Hepatocyte (in vitro differentiated cells): ENCODE measurements around the gene PDZD11.

ENCODE experiments used
- EZH2 ChIP-seq: fragments of 200-600 bp; sonication (generic); IDR thresholded peaks from 2 replicates; pipeline ENCODE4 v1.6.1; 2016; ENCODE audit warnings: antibody characterized with exemption, mild to moderate bottlenecking, borderline replicate concordance
- TF ChIP-seq, protein P1 (sequence below): fragments of 200-600 bp; sonication (generic); IDR thresholded peaks from 2 replicates; pipeline ENCODE4 v1.5.1; 2016; ENCODE audit warnings: antibody characterized with exemption, mild to moderate bottlenecking; ENCODE audit not compliant: poor library complexity

- TF ChIP-seq, protein P1, sequence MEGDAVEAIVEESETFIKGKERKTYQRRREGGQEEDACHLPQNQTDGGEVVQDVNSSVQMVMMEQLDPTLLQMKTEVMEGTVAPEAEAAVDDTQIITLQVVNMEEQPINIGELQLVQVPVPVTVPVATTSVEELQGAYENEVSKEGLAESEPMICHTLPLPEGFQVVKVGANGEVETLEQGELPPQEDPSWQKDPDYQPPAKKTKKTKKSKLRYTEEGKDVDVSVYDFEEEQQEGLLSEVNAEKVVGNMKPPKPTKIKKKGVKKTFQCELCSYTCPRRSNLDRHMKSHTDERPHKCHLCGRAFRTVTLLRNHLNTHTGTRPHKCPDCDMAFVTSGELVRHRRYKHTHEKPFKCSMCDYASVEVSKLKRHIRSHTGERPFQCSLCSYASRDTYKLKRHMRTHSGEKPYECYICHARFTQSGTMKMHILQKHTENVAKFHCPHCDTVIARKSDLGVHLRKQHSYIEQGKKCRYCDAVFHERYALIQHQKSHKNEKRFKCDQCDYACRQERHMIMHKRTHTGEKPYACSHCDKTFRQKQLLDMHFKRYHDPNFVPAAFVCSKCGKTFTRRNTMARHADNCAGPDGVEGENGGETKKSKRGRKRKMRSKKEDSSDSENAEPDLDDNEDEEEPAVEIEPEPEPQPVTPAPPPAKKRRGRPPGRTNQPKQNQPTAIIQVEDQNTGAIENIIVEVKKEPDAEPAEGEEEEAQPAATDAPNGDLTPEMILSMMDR = peak; percentile 54
- no peak for TF ChIP-seq EZH2
These were observed 26.7 kb downstream of the PDZD11 start for GRCh38 chrX:70262952-70263567.
